HL-60 (cell line): ENCODE results near the gene MEAK7.

Source experiments
- DNase-seq, 2 experiments: peaks; one replicate each; pipeline ENCODE4 v3.0.0-alpha.2; 2010 to 2020; ENCODE audit warnings: low read depth in 1 of 2, low spot score in 1 of 2
- H3K27ac ChIP-seq: fragments of 250-450 bp; sonication (Bioruptor Pico); replicated peaks from 2 replicates; pipeline ENCODE4 v1.5.1; 2020; ENCODE audit warnings: mild to moderate bottlenecking, moderate library complexity
- H3K27me3 ChIP-seq: fragments of 250-450 bp; sonication (Bioruptor Pico); 2 replicates; pipeline ENCODE4 v1.5.1; 2021; ENCODE audit warnings: mild to moderate bottlenecking, moderate library complexity; ENCODE audit not compliant: insufficient read depth, poor library complexity, severe bottlenecking
- H3K4me3 ChIP-seq: replicated peaks from 2 replicates; pipeline ENCODE4 v1.5.1; 2011; ENCODE audit warnings: mild to moderate bottlenecking, control low read depth, low read length; ENCODE audit not compliant: insufficient read depth
- GABPA ChIP-seq: IDR thresholded peaks from 2 replicates; pipeline ENCODE4 v1.6.1; 2012; ENCODE audit warnings: low read depth
- POLR2AphosphoS5 ChIP-seq: IDR thresholded peaks from 2 replicates; pipeline ENCODE4 v1.6.1; 2012; ENCODE audit warnings: low read depth
- SPI1 ChIP-seq: IDR thresholded peaks from 2 replicates; pipeline ENCODE4 v1.6.1; 2012; ENCODE audit warnings: low read depth, mild to moderate bottlenecking, borderline replicate concordance
- TF ChIP-seq, protein P1 (sequence below): IDR thresholded peaks from one replicate; pipeline ENCODE4 v1.5.1; 2011; ENCODE audit warnings: low read length, control low read depth, inconsistent platforms; ENCODE audit not compliant: insufficient read depth
- TF ChIP-seq, protein P2 (sequence below): IDR thresholded peaks from 2 replicates; pipeline ENCODE4 v1.6.1; 2012; ENCODE audit warnings: low read depth; ENCODE audit not compliant: insufficient replicate concordance

MEAK7 gene

DNA sequence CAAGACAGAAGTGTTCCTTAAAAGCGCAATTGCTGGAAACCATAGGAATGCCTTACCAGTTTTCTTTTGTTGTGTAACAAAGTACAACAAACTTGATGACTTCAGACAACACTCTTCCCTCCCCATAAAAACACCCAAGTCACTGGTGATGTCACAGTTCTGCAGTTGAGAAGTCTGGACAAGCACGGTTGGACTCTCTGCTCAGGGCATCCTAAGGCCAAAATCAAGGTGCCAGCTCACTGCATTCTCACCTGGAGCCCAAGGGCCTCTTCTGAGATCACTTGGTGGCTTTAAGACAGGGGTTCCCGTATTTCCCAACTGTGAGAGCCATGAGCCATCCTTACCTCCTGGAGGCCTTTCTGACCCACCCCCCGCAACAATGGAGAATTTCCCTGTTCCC is 45.6 kb upstream of the MEAK7 start:
- TF ChIP-seq, protein P1, sequence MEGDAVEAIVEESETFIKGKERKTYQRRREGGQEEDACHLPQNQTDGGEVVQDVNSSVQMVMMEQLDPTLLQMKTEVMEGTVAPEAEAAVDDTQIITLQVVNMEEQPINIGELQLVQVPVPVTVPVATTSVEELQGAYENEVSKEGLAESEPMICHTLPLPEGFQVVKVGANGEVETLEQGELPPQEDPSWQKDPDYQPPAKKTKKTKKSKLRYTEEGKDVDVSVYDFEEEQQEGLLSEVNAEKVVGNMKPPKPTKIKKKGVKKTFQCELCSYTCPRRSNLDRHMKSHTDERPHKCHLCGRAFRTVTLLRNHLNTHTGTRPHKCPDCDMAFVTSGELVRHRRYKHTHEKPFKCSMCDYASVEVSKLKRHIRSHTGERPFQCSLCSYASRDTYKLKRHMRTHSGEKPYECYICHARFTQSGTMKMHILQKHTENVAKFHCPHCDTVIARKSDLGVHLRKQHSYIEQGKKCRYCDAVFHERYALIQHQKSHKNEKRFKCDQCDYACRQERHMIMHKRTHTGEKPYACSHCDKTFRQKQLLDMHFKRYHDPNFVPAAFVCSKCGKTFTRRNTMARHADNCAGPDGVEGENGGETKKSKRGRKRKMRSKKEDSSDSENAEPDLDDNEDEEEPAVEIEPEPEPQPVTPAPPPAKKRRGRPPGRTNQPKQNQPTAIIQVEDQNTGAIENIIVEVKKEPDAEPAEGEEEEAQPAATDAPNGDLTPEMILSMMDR, result no peak
- TF ChIP-seq SPI1 (no peak), GABPA (no peak), POLR2AphosphoS5 (no peak)
- TF ChIP-seq, protein P2, sequence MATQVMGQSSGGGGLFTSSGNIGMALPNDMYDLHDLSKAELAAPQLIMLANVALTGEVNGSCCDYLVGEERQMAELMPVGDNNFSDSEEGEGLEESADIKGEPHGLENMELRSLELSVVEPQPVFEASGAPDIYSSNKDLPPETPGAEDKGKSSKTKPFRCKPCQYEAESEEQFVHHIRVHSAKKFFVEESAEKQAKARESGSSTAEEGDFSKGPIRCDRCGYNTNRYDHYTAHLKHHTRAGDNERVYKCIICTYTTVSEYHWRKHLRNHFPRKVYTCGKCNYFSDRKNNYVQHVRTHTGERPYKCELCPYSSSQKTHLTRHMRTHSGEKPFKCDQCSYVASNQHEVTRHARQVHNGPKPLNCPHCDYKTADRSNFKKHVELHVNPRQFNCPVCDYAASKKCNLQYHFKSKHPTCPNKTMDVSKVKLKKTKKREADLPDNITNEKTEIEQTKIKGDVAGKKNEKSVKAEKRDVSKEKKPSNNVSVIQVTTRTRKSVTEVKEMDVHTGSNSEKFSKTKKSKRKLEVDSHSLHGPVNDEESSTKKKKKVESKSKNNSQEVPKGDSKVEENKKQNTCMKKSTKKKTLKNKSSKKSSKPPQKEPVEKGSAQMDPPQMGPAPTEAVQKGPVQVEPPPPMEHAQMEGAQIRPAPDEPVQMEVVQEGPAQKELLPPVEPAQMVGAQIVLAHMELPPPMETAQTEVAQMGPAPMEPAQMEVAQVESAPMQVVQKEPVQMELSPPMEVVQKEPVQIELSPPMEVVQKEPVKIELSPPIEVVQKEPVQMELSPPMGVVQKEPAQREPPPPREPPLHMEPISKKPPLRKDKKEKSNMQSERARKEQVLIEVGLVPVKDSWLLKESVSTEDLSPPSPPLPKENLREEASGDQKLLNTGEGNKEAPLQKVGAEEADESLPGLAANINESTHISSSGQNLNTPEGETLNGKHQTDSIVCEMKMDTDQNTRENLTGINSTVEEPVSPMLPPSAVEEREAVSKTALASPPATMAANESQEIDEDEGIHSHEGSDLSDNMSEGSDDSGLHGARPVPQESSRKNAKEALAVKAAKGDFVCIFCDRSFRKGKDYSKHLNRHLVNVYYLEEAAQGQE, result no peak
- no peak overlapping the region for H3K27ac ChIP-seq
- no peaks in the 10 kb centered on the region for H3K27me3 ChIP-seq
- no peak overlapping the region for H3K4me3 ChIP-seq
- no peak for DNase-seq

DNA sequence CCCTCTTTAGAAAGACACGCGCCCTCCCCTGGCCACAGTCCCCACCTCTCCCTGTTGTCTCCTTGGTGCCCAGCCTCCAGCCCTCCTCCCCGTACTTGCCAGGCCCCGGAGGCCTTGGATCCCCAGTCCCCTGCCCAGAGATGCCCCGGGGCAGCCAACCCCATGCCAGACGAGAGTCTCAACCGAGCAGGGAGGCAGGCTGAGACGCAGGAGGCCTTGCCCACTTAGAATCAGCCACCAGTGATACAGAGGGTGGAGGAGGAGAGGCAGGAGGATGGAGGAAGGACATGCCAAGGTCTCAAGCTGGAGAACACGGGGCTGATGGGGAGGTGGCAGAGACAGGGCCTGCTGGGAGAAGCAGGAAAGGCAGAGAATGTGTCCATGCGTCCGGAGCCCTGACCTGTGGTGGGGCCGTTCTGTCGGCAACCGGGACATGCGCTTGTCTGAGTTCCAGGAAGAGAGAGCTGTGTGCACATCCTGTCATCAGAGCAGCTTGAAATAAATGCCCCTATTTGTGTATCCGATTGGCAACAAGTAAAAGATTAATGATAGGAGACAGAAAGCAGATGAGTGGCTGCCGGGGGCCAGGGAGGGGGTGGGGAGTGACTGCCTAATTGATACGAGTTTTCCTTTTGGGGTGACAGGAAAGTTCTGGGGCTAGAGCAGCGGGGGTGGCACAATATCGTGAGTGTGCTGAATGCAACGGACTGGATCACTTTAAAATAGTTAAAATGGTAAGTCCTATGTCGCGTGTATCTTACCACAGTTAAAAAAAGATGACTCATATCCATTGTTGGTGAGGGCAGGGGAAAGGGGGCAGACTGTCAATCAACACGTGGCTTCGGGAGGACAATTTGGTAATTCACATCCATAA is 44.7 kb upstream of the MEAK7 start:
- H3K27ac ChIP-seq, result no peak overlapping the region
- no peaks in the 10 kb centered on the region for H3K27me3 ChIP-seq
- no peak overlapping the region for H3K4me3 ChIP-seq
- TF ChIP-seq, protein P2, result no peak
- TF ChIP-seq SPI1 (no peak), POLR2AphosphoS5 (no peak), GABPA (no peak)
- TF ChIP-seq, protein P1, result no peak
- DNase-seq, result no peak

DNA sequence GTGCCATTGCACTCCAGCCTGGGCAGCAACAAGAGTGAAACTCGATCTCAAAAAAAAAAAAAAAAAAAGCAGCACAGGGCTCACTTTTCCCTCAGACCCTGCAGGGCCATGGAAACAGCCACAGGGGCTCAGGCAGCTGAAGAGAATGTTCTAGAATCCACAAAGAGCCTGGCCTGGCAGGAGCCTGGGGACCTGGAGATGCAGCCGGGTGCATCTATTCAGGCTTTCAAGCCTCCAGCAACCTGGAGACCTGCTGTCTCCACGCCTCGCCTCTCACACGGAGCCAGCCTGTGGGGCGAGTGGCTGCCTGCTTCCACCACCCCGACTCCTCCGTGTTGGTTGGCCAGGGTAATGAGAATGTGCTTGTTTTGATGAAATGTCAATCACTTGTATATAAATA is 44.0 kb upstream of the MEAK7 start:
- DNase-seq, result no peak
- Histone ChIP-seq H3K27ac (no peak overlapping the region), H3K27me3 (no peaks in the 10 kb centered on the region), H3K4me3 (no peak overlapping the region)
- no peak for TF ChIP-seq GABPA
- TF ChIP-seq, protein P2, result no peak
- TF ChIP-seq, protein P1, result no peak
- TF ChIP-seq SPI1, result no peak
- no peak for TF ChIP-seq POLR2AphosphoS5
